ENCODE data around the gene MAGEA4. TPM values are rescaled to one million over a fixed set of nuclear protein-coding genes. Genes with fewer than 3 reads are reported as not detected.

Gene MAGEA4
- total RNA-seq, 1 experiment from 2014 or later, result not detected

DNA sequence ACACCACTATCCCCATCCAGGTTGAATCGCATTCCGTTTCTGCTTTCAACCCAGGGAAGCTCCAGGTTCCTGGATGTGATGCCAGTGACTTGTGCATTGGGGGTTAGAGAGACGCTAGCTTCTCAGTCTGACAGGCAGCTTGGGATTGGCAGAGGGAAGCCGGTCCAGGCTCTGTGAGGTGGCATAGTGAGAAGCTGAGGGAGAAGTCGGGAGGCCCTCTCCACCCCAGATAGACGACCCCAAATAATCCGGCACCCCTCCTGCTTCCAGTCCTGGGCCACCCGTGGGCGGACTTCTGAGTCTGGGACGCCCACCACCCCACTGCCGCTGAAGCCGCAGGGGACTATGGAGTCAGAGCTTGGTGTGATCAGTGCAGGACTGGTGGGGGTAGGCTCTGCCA, 7.4 kb downstream of the MAGEA4 start:
- Mint-ChIP-seq H3K36me3 (ENCODE audit: insufficient read depth, unreplicated experiment) (no peaks in the 10 kb centered on the region), H3K27me3 (ENCODE audit: unreplicated experiment) (no peaks in the 10 kb centered on the region), H3K27ac (ENCODE audit: unreplicated experiment) (no peak overlapping the region), H3K9me3 (ENCODE audit: low read depth, unreplicated experiment) (no peaks in the 10 kb centered on the region), H3K4me3 (ENCODE audit: low read depth, unreplicated experiment) (no peak overlapping the region), H3K4me1 (ENCODE audit: low read depth, unreplicated experiment) (no peaks in the 10 kb centered on the region)
- no peak for DNase-seq
- CTCF ChIA-PET, result no interaction called here
- intact Hi-C loops (cut with micrococcal nuclease; ENCODE audit: unreplicated experiment), result no loop called here
- BruUV-seq (replicated peaks), result no TSS peak
- TF ChIP-seq, protein P1, sequence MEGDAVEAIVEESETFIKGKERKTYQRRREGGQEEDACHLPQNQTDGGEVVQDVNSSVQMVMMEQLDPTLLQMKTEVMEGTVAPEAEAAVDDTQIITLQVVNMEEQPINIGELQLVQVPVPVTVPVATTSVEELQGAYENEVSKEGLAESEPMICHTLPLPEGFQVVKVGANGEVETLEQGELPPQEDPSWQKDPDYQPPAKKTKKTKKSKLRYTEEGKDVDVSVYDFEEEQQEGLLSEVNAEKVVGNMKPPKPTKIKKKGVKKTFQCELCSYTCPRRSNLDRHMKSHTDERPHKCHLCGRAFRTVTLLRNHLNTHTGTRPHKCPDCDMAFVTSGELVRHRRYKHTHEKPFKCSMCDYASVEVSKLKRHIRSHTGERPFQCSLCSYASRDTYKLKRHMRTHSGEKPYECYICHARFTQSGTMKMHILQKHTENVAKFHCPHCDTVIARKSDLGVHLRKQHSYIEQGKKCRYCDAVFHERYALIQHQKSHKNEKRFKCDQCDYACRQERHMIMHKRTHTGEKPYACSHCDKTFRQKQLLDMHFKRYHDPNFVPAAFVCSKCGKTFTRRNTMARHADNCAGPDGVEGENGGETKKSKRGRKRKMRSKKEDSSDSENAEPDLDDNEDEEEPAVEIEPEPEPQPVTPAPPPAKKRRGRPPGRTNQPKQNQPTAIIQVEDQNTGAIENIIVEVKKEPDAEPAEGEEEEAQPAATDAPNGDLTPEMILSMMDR (IDR thresholded peaks at IDR 0.05; ENCODE audit: unreplicated experiment), result no peak

DNA sequence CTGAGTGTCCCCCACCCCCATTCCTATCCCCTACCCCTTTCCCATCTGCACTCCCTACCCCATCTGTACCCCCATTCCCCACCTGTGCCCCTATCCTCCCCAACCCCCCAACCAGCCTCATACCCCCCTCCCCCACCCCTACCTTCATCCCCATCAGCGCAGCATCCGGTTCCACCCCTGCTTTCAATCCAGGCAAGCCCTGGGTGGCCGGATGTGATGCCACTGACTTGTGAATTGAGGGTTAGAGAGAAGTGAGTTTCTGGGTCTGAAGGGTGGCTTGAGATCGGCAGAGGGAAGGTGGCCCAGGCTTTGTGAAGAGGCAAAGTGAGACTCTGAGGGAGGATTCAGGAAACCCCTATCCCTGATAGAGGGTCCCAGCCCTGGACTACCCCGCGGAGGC, 7.8 kb downstream of the MAGEA4 start:
- no peak for DNase-seq
- Mint-ChIP-seq H3K4me3 (ENCODE audit: low read depth, unreplicated experiment) (no peak overlapping the region), H3K27me3 (ENCODE audit: unreplicated experiment) (no peaks in the 10 kb centered on the region), H3K27ac (ENCODE audit: unreplicated experiment) (no peak overlapping the region), H3K9me3 (ENCODE audit: low read depth, unreplicated experiment) (no peaks in the 10 kb centered on the region), H3K36me3 (ENCODE audit: insufficient read depth, unreplicated experiment) (no peaks in the 10 kb centered on the region), H3K4me1 (ENCODE audit: low read depth, unreplicated experiment) (no peaks in the 10 kb centered on the region)
- BruUV-seq (replicated peaks), result no TSS peak
- TF ChIP-seq, protein P1 (IDR thresholded peaks at IDR 0.05; ENCODE audit: unreplicated experiment), result no peak
- intact Hi-C loops (cut with micrococcal nuclease; ENCODE audit: unreplicated experiment), result no loop called here
- CTCF ChIA-PET, result no interaction called here

DNA sequence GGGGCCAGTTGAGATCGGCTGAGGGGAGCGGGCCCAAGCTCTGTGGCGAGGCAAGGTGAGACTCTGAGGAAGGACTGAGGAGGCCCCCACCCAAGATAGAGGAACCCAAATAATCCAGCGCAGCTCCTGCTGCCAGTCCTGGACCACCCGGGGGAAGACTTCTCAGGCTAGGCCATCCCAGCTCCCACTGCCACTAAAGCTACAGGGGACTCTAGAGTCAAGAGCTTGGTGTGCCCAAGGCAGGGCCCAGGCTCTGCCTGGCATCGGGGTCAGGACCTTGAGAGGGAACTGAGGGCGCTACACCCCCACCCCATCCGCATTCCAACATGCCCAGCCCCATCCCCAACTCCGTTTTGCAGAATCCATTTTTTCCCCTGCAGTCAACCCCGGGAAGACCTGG, 8.6 kb downstream of the MAGEA4 start:
- CTCF ChIA-PET, result no interaction called here
- Mint-ChIP-seq H3K27ac (ENCODE audit: unreplicated experiment) (no peak overlapping the region), H3K4me3 (ENCODE audit: low read depth, unreplicated experiment) (no peak overlapping the region), H3K9me3 (ENCODE audit: low read depth, unreplicated experiment) (no peaks in the 10 kb centered on the region), H3K36me3 (ENCODE audit: insufficient read depth, unreplicated experiment) (no peaks in the 10 kb centered on the region), H3K4me1 (ENCODE audit: low read depth, unreplicated experiment) (no peaks in the 10 kb centered on the region), H3K27me3 (ENCODE audit: unreplicated experiment) (no peaks in the 10 kb centered on the region)
- intact Hi-C loops (cut with micrococcal nuclease; ENCODE audit: unreplicated experiment), result no loop called here
- TF ChIP-seq, protein P1 (IDR thresholded peaks at IDR 0.05; ENCODE audit: unreplicated experiment), result no peak
- no peak for DNase-seq
- BruUV-seq (replicated peaks), result no TSS peak

DNA sequence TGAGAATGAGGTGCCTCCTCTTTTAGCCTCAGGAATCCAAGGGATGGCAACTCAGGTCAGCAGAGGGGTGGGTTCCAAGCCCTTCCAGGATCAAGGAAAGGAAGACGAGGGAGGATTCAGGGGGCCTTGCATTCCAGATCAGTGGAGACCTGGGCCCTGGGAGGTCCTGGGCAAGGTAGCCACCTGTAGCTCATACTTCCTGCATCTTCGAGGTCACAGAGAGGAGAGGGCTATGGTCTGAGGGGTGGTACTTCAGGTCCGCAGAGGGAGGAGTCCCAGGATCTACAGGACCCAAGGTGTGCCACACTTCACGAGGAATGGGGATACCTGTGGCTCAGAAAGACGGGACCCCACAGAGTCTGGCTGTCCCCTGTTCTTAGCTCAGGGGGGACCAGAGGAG, 9.2 kb downstream of the MAGEA4 start:
- intact Hi-C loops (cut with micrococcal nuclease; ENCODE audit: unreplicated experiment), result no loop called here

More for the DNA sequence above, 9.2 kb downstream of the MAGEA4 start:
- H3K4me3 Mint-ChIP-seq (ENCODE audit: low read depth, unreplicated experiment), result no peak overlapping the region
- peaks cover 5% of the 10 kb centered on the region for H3K27me3 Mint-ChIP-seq (ENCODE audit: unreplicated experiment)
- TF ChIP-seq, protein P1 (IDR thresholded peaks at IDR 0.05; ENCODE audit: unreplicated experiment), result no peak
- no peaks in the 10 kb centered on the region for H3K36me3 Mint-ChIP-seq (ENCODE audit: insufficient read depth, unreplicated experiment)
- CTCF ChIA-PET, result no interaction called here
- H3K4me1 Mint-ChIP-seq (ENCODE audit: low read depth, unreplicated experiment), result no peaks in the 10 kb centered on the region
- no peak for DNase-seq
- no TSS peak for BruUV-seq (replicated peaks)
- H3K9me3 Mint-ChIP-seq (ENCODE audit: low read depth, unreplicated experiment), result no peaks in the 10 kb centered on the region
- H3K27ac Mint-ChIP-seq (ENCODE audit: unreplicated experiment), result no peak overlapping the region

Measured in Calu3 (cell line).